ENCODE data around the gene SRA1.

DNA sequence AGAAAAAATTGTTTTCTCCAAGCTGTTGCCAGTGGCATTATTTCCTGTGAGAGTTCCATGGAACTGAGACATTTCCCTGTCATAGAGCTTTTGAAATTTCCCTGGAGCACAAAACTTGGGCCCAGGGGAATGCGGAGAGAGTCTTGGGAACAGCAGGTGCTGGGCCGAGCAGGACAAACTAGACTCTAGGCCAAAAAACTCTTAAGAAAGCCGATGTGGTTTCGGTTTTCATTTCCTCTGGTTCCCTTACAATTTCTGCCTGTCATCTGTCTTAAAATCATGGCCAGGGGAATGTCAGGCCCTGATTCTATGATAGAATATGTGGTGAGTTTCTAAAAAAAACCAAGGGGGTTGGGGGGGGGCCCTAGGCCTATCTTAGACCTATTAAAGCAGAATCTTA is 11.9 kb upstream of the SRA1 start:
- TF ChIP-seq, protein P1, sequence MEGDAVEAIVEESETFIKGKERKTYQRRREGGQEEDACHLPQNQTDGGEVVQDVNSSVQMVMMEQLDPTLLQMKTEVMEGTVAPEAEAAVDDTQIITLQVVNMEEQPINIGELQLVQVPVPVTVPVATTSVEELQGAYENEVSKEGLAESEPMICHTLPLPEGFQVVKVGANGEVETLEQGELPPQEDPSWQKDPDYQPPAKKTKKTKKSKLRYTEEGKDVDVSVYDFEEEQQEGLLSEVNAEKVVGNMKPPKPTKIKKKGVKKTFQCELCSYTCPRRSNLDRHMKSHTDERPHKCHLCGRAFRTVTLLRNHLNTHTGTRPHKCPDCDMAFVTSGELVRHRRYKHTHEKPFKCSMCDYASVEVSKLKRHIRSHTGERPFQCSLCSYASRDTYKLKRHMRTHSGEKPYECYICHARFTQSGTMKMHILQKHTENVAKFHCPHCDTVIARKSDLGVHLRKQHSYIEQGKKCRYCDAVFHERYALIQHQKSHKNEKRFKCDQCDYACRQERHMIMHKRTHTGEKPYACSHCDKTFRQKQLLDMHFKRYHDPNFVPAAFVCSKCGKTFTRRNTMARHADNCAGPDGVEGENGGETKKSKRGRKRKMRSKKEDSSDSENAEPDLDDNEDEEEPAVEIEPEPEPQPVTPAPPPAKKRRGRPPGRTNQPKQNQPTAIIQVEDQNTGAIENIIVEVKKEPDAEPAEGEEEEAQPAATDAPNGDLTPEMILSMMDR (IDR thresholded peaks at IDR 0.05) = no peak
- TF ChIP-seq POLR2A (IDR thresholded peaks at IDR 0.05) = no peak
